Spleen (tissue), 11 donors: Measurements from ENCODE around the gene URB1. TPM values are rescaled to one million over a fixed set of nuclear protein-coding genes. Genes with fewer than 3 reads are reported as not detected.

Experiments
- DNase-seq: peaks from one replicate; pipeline ENCODE4 v3.0.0-alpha.2; 2020
- H3K27ac ChIP-seq, 8 donors: fragments of 200-600 bp; sonication (generic) in 7 of 8; 1 replicate in 4 of 8; 2 replicates in 4 of 8; pipeline versions ENCODE4 v1.5.0 to v1.8.0; 2016 to 2021; ENCODE audit warnings: inconsistent platforms in 4 of 8, mild to moderate bottlenecking in 4 of 8, moderate library complexity in 1 of 8
- H3K27me3 ChIP-seq, 7 donors: fragments of 200-600 bp; sonication (generic) in 6 of 7; replicated peaks in 1 of 7; 1 replicate in 4 of 7; 2 replicates in 3 of 7; pipeline versions ENCODE4 v1.5.0 to v1.8.0; 2016 to 2021; ENCODE audit warnings: inconsistent platforms in 3 of 7, mild to moderate bottlenecking in 1 of 7
- H3K36me3 ChIP-seq, 6 donors: fragments of 200-600 bp; sonication (generic) in 5 of 6; 1 replicate in 4 of 6; 2 replicates in 2 of 6; pipeline versions ENCODE4 v1.5.0 to v1.8.0; 2016 to 2021; ENCODE audit warnings: inconsistent platforms in 2 of 6
- H3K4me1 ChIP-seq, 6 donors: fragments of 200-600 bp; sonication (generic) in 5 of 6; 1 replicate in 3 of 6; 2 replicates in 3 of 6; pipeline versions ENCODE4 v1.5.0 to v1.8.0; 2016 to 2021; ENCODE audit warnings: inconsistent platforms in 3 of 6
- H3K4me3 ChIP-seq, 8 donors: fragments of 200-600 bp; sonication (generic) in 7 of 8; 1 replicate in 4 of 8; 2 replicates in 4 of 8; pipeline versions ENCODE4 v1.5.0 to v1.8.0; 2016 to 2021; ENCODE audit warnings: inconsistent platforms in 4 of 8, mild to moderate bottlenecking in 4 of 8, moderate library complexity in 2 of 8
- H3K9me3 ChIP-seq, 8 donors: fragments of 200-600 bp; sonication (generic) in 7 of 8; 1 replicate in 4 of 8; 2 replicates in 4 of 8; pipeline versions ENCODE4 v1.5.0 to v1.8.0; 2016 to 2021; ENCODE audit warnings: inconsistent platforms in 4 of 8
- POLR2A ChIP-seq, 3 donors: fragments of 450-650 bp; IDR thresholded peaks; one replicate each; pipeline ENCODE4 v1.5.1; 2017; ENCODE audit warnings: antibody characterized with exemption in 3 of 3, mild to moderate bottlenecking in 1 of 3
- POLR2AphosphoS5 ChIP-seq, 3 donors: sonication (generic); formaldehyde crosslinking; IDR thresholded peaks; one replicate each; pipeline ENCODE4 v1.5.1; 2017; ENCODE audit warnings: antibody characterized with exemption in 3 of 3
- WGBS, 5 donors: extraction: QIAGEN DNeasy Blood & Tissue Kit in 3 of 5; methylation state at CpG; one replicate each; pipeline versions ENCODE4 v1.1.5 to v1.1.7; 2013 to 2018; 5-methylcytosine and 5-hydroxymethylcytosine counted together
- intact Hi-C: fragments of 100-400 bp; cut with DNase I; formaldehyde crosslinking; loops from one replicate; pipeline ENCODE4 v1.15.0; 2023; ENCODE audit warnings: low total_unique reads
- polyA plus RNA-seq, 3 donors: library from polyadenylated mRNA; stranded (reverse); fragments of 200-250 nt; gene quantifications; one replicate each; pipeline ENCODE4 v1.2.1, GENCODE V29; 2013
- total RNA-seq, 7 donors: library from RNA; depleted of rRNA in 3 of 7; stranded (reverse); fragments of >200 nt in 3 of 7; fragmentation: NEBNext Ultra II Directional in 4 of 7; extraction: Animal tissue kit (Norgen Biotek cat#: 25700) in 4 of 7; gene quantifications; one replicate each; pipeline versions ENCODE4 v1.1.0 to v1.2.1, GENCODE V29; 2016 to 2021
- TF ChIP-seq, protein P1 (sequence below), 11 experiments: fragments of 200-600 bp in 7 of 11; fragments of 450-650 bp in 4 of 11; sonication (generic) in 4 of 11; IDR thresholded peaks in 8 of 11; conservative IDR thresholded peaks in 3 of 11; 1 replicate in 7 of 11; 2 replicates in 4 of 11; pipeline versions ENCODE4 v1.4.0 to v1.8.0; 2016 to 2021; ENCODE audit warnings: antibody characterized with exemption in 11 of 11, inconsistent platforms in 4 of 11, mild to moderate bottlenecking in 1 of 11
- donor health status: healthy with polysubstance abuse.
- donor health status: DM: no; HTN: no; CAD: no; lungs with moderate emphysema.
- donor health status: DM: no; HTN: no; CAD: no.
- donor health status: Bipolar disorder and iron deficiency.
- donor health status: healthy.
- donor health status: DM: no; HTN: no; CAD: no.
- donor health status: DM: yes; HTN: yes; CAD: no.

Gene URB1
- total and polyA plus RNA-seq, 10 donors, result 2.0 to 20.8 (median 12.0) TPM

DNA sequence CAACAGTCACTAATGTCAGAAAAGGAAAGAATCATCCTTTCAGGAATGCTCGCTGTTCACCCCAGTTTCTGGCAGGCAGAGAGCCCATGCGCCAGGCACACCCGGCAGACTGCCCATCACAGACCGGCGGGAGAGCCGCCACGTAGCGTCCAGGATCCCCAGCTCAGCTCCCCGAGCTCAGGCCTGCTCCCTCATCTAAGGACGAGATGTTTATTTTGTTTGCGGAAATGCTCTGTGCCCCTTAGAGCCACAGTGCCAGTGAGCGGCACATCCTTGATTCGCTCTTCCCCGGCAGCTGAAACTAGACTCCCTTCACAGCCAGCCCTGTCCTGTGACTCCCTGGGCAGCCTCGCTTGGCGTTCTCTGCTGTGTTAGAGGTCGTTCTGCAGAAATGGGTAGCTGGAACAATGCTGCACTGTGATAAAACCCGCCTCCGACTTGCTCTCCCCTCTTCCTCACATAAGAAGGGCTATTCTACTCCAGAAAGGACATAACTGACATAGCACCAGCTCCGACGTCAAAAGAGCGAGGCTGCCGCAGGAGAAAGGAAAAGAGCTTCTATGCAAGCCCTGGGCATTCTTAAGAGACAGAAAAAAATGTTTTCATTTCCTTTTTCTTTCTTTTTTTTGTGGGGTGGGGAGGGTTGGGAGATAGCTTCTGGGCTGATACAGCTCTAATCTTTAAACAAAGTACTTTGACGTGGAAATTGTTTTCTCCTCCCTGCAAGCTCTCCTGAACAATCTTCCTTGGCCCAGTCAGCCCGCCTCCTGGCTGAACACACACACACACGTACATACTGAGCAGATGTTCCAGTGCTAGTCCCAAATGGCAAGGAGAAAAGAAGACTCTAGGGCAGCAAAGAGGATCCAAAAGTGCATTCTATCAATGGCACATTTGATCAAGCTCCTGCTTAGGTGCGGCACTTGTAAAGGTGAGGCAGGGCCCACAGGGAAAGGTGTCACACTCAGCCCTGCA, 56.9 kb downstream of the URB1 start:
- DNase-seq, result no peak
- peaks cover 0 to 97% (median 90%) of the 10 kb centered on the region in 6 donors for H3K36me3 ChIP-seq
- TF ChIP-seq POLR2AphosphoS5 (IDR thresholded peaks at IDR 0.05), result no peak
- TF ChIP-seq POLR2A (IDR thresholded peaks at IDR 0.05), result no peak
- TF ChIP-seq, protein P1, sequence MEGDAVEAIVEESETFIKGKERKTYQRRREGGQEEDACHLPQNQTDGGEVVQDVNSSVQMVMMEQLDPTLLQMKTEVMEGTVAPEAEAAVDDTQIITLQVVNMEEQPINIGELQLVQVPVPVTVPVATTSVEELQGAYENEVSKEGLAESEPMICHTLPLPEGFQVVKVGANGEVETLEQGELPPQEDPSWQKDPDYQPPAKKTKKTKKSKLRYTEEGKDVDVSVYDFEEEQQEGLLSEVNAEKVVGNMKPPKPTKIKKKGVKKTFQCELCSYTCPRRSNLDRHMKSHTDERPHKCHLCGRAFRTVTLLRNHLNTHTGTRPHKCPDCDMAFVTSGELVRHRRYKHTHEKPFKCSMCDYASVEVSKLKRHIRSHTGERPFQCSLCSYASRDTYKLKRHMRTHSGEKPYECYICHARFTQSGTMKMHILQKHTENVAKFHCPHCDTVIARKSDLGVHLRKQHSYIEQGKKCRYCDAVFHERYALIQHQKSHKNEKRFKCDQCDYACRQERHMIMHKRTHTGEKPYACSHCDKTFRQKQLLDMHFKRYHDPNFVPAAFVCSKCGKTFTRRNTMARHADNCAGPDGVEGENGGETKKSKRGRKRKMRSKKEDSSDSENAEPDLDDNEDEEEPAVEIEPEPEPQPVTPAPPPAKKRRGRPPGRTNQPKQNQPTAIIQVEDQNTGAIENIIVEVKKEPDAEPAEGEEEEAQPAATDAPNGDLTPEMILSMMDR (IDR thresholded peaks at IDR 0.05 in 8 of 11, conservative IDR thresholded peaks at IDR 0.05 in 3 of 11), result no peak
- intact Hi-C loops, result no loop called here
- H3K9me3 ChIP-seq, result no peaks in the 10 kb centered on the region
- H3K27me3 ChIP-seq, result no peaks in the 10 kb centered on the region
- 87 to 92% (median 91%) methylated on average over 27 of the region's 27 CpGs for WGBS, 5 donors
- H3K4me1 ChIP-seq, result no peaks in the 10 kb centered on the region
- no peak overlapping the region for H3K27ac ChIP-seq
- no peak overlapping the region for H3K4me3 ChIP-seq

DNA sequence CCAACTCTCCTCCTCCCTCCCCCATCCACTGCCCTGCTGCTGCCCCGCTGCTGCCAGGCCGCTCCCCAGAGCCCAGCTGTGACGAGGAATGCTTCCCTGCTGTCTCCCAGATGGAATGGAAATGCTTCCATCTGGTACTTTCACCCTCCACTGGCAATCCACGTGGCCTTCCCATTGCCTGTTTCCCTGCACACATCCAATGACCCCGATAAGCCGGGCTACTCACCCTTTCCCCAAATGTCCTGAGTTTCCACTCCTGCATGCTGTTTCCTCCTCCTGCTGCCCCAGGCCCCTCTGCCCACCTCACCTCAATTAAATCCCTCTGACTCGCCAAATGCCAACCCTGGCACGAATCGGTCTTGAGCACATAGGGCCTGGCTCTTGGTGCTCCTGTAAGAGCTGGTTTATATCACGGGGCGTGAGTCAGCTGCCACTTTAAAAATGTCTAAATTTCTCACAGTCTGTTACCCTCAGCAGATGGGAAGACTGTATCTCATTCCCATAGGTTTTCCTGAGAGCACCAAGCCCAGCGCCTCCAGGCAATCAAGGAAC, 57.8 kb downstream of the URB1 start:
- DNase-seq, result no peak
- TF ChIP-seq POLR2AphosphoS5 (IDR thresholded peaks at IDR 0.05) (no peak), POLR2A (IDR thresholded peaks at IDR 0.05) (no peak)
- TF ChIP-seq, protein P1 (IDR thresholded peaks at IDR 0.05 in 8 of 11, conservative IDR thresholded peaks at IDR 0.05 in 3 of 11), result no peak
- Histone ChIP-seq H3K27ac (no peak overlapping the region), H3K36me3 (peaks cover 0 to 97% (median 89%) of the 10 kb centered on the region in 6 donors), H3K4me1 (no peaks in the 10 kb centered on the region), H3K4me3 (no peak overlapping the region), H3K27me3 (no peaks in the 10 kb centered on the region), H3K9me3 (no peaks in the 10 kb centered on the region)
- WGBS, 5 donors, result 93 to 97% (median 96%) methylated on average over 12 of the region's 12 CpGs
- intact Hi-C loops, result no loop called here

GRCh38 chr21:32333953-32334673, 58.7 kb downstream of the URB1 start:
- no peak for TF ChIP-seq POLR2A (IDR thresholded peaks at IDR 0.05)
- no peak for TF ChIP-seq POLR2AphosphoS5 (IDR thresholded peaks at IDR 0.05)
- TF ChIP-seq, protein P1 (IDR thresholded peaks at IDR 0.05 in 8 of 11, conservative IDR thresholded peaks at IDR 0.05 in 3 of 11), result no peak
- Histone ChIP-seq H3K4me1 (peaks cover 0 to under 1% (median 0%) of the 10 kb centered on the region in 6 donors), H3K4me3 (no peak overlapping the region), H3K36me3 (peaks cover 0 to 97% (median 86%) of the 10 kb centered on the region in 6 donors), H3K27ac (no peak overlapping the region), H3K9me3 (no peaks in the 10 kb centered on the region), H3K27me3 (no peaks in the 10 kb centered on the region)
- DNase-seq, result no peak
- WGBS, 5 donors, result 94 to 98% (median 97%) methylated on average over 19 of the region's 19 CpGs
- intact Hi-C loops, result no loop called here
